Measurements from ENCODE around the gene TACSTD2.

- TF ChIP-seq GATA3 (IDR thresholded peaks at IDR 0.05; ENCODE audit: low read depth, low read length): no peak
- no peak for TF ChIP-seq GATA2 (IDR thresholded peaks at IDR 0.05; ENCODE audit: low read depth, low read length)
Observed at GRCh38 chr1:58545591-58546519, 31.2 kb downstream of the TACSTD2 start.
